Chondrocyte (in vitro differentiated cells): ENCODE data around the gene DISP2. TPM values are rescaled to one million over a fixed set of nuclear protein-coding genes. Genes with fewer than 3 reads are reported as not detected.

Experiments
- DNase-seq: peaks from one replicate; pipeline ENCODE4 v3.0.0; 2021; ENCODE audit warnings: mixed read lengths, low spot score
- H3K27ac Mint-ChIP-seq: one replicate; pipeline ENCODE4 v1.8.0; 2021; ENCODE audit warnings: mild to moderate bottlenecking, moderate library complexity, mixed read lengths; ENCODE audit not compliant: unreplicated experiment
- H3K27me3 Mint-ChIP-seq: 2 replicates; pipeline ENCODE4 v1.8.0; 2021; ENCODE audit warnings: low read depth, mixed read lengths
- H3K36me3 Mint-ChIP-seq: 2 replicates; pipeline ENCODE4 v1.8.0; 2021; ENCODE audit warnings: low read depth, mixed read lengths
- H3K4me1 Mint-ChIP-seq: 2 replicates; pipeline ENCODE4 v1.8.0; 2021; ENCODE audit warnings: low read depth, mild to moderate bottlenecking, mixed read lengths
- H3K4me3 Mint-ChIP-seq: one replicate; pipeline ENCODE4 v1.8.0; 2021; ENCODE audit warnings: mild to moderate bottlenecking, moderate library complexity, mixed read lengths; ENCODE audit not compliant: unreplicated experiment
- H3K9me3 Mint-ChIP-seq: 2 replicates; pipeline ENCODE4 v1.8.0; 2021; ENCODE audit warnings: low read depth, mixed read lengths
- total RNA-seq: library from RNA; stranded (reverse); gene quantifications from 3 replicates; pipeline ENCODE4 v1.2.1, GENCODE V29; 2021
- TF ChIP-seq, protein P1 (sequence below): fragments of 200-600 bp; sonication (generic); IDR thresholded peaks from 2 replicates; pipeline ENCODE4 v1.5.0; 2021; ENCODE audit warnings: antibody characterized with exemption, mild to moderate bottlenecking, moderate library complexity

The DISP2 gene
- total RNA-seq, 1 donor from 2014 or later, result 1.4 TPM

DNA sequence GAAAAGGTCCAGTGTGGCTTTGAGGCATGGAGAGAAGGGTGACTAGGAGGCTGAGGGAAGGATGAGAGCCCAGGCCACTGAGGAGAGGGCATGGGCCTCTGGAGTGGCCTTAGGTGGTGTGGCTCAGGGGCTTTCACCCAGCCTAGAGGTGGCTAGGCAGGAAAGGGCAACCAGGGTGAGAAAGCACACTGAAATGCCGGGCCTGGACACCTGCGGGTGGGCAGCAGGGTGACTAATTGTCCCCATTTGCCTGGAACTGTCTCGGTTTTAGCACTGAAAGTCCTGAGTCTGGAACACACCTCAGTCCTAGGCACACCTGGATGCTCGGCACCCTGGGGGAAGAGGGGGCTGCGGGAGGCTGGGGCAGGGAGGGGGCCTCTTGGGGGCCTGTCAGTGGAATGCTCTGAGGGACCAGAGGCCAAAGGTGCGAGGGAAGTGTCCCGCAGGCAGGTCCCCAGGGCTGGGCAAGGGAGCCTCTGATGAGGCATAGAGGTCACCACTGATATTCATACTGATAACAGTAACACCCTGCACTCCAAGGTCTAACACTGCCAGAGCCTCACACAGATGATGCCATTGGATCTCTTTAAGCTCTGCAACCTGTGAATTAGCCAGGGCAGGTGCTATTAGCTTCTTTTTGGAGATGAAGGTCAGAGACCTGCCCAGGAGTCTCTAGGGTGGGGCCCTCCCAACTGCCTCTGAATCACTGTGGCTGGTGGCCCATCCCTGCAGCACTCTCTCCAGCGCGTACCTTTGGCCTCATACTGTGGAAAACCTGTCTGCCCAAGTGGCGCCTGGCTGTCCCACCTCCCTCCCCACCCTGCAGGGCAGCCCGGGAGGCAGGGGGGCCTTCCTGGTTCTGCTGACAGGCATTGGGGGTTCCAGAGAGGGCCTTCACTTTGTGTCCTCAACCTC lies 10.2 kb upstream of the DISP2 start:
- Mint-ChIP-seq H3K4me3 (no peak overlapping the region), H3K27me3 (no peaks in the 10 kb centered on the region), H3K9me3 (no peaks in the 10 kb centered on the region), H3K36me3 (no peaks in the 10 kb centered on the region), H3K27ac (no peak overlapping the region), H3K4me1 (peaks cover 22% of the 10 kb centered on the region)
- TF ChIP-seq, protein P1, sequence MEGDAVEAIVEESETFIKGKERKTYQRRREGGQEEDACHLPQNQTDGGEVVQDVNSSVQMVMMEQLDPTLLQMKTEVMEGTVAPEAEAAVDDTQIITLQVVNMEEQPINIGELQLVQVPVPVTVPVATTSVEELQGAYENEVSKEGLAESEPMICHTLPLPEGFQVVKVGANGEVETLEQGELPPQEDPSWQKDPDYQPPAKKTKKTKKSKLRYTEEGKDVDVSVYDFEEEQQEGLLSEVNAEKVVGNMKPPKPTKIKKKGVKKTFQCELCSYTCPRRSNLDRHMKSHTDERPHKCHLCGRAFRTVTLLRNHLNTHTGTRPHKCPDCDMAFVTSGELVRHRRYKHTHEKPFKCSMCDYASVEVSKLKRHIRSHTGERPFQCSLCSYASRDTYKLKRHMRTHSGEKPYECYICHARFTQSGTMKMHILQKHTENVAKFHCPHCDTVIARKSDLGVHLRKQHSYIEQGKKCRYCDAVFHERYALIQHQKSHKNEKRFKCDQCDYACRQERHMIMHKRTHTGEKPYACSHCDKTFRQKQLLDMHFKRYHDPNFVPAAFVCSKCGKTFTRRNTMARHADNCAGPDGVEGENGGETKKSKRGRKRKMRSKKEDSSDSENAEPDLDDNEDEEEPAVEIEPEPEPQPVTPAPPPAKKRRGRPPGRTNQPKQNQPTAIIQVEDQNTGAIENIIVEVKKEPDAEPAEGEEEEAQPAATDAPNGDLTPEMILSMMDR, result no peak
- no peak for DNase-seq

DNA sequence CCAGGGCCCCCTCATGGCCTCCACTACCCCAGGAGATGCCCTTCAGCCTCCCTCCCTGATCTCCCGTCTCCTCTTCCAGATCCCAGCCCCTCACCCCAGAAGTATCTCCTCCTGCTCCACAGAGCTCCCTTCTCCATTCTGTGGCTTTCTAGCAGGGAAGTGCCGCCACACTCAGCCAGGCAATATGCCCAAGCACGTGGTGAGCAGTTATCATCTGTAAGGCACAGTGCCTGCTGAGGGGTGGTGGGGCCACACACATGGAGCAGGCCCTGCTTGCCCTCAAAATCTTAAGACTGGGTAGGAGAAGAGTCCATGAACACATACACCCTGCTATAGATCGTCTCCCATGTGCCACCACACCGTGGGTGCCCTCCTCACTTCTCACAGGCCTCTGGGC lies 9.5 kb upstream of the DISP2 start:
- H3K4me1 Mint-ChIP-seq, result peaks cover 15% of the 10 kb centered on the region
- TF ChIP-seq, protein P1, result no peak
- no peaks in the 10 kb centered on the region for H3K9me3 Mint-ChIP-seq
- H3K27me3 Mint-ChIP-seq, result no peaks in the 10 kb centered on the region
- H3K4me3 Mint-ChIP-seq, result no peak overlapping the region
- no peaks in the 10 kb centered on the region for H3K36me3 Mint-ChIP-seq
- no peak overlapping the region for H3K27ac Mint-ChIP-seq
- no peak for DNase-seq

DNA sequence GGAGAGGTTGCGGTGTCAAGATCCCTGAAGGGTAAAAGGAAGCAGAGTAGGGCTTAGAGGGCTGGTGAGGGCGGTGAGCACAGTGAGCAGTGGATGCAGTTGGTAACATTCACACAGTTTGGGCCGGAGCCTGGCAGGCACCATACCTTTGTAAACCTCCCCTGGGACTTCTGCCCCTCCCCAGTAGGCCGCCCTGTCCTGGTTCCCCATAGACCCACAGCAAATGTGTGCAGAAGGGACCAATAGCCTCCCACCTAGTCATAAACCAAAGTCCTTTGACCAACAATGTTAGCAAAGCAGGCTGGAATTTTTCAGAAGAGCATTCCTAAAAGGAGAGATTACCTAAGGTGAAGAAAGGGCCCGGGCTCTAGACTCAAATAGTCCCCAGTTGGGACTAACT lies 8.9 kb upstream of the DISP2 start:
- H3K4me3 Mint-ChIP-seq, result no peak overlapping the region
- H3K9me3 Mint-ChIP-seq, result no peaks in the 10 kb centered on the region
- no peak for DNase-seq

DNA sequence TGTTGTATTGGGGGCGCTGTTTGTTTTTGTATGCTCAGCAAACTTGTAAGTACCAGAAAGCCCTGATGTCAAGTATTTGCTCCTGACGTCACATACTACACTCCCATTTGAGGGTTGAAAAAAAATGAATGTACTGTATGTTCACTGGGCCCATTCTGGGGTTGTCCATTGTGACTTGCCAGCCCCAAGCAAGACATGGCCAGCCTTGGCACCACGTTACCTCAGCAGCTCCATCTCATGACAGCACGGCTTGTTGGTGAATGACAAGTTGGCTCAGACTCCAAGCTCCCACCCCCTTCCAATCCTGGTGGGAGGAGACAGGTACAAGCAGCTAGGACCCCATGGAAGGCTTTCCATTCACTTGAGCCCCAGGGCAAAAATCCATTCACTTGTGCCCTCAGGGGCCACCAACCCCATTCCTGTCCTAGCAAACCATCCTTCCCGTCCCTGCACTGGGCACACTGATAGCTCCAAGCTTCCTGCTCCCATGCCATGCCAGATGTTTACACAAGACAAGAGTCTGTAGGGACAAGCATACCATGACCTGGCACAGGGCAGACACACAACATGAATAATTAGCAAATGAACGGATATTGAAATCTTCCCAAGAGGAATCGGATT lies 5.6 kb upstream of the DISP2 start:
- H3K27ac Mint-ChIP-seq, result no peak overlapping the region
- H3K36me3 Mint-ChIP-seq, result no peaks in the 10 kb centered on the region
- H3K27me3 Mint-ChIP-seq, result no peaks in the 10 kb centered on the region
- no peaks in the 10 kb centered on the region for H3K9me3 Mint-ChIP-seq
- H3K4me1 Mint-ChIP-seq, result peaks cover 27% of the 10 kb centered on the region
- H3K4me3 Mint-ChIP-seq, result no peak overlapping the region
- DNase-seq, result no peak
- TF ChIP-seq, protein P1, result no peak

More for the DNA sequence above, 8.9 kb upstream of the DISP2 start:
- no peaks in the 10 kb centered on the region for H3K27me3 Mint-ChIP-seq
- H3K36me3 Mint-ChIP-seq, result no peaks in the 10 kb centered on the region
- TF ChIP-seq, protein P1, result no peak
- H3K27ac Mint-ChIP-seq, result no peak overlapping the region
- H3K4me1 Mint-ChIP-seq, result peaks cover 15% of the 10 kb centered on the region

DNA sequence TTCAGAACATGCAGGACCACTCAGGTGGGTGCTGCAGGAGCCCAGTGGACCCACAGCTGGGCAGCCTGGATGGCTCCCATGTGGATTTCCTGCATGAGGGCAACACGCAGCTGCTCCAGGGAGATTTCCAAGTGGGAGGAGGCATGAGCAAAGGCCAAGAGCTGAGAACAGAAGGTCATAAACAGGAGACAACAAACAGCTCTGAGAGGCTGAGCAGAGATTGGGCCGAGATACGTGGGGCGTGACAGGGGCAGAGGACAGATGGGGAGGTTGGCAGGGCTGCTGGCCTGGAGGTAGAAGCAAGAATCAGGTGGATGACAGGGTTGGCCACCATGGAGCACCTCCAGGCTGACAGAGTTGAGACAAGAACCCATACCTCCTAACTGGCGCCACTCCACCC lies 4.3 kb upstream of the DISP2 start:
- H3K4me3 Mint-ChIP-seq, result no peak overlapping the region

More for the DNA sequence above, 4.3 kb upstream of the DISP2 start:
- no peaks in the 10 kb centered on the region for H3K36me3 Mint-ChIP-seq
- peaks cover 35% of the 10 kb centered on the region for H3K4me1 Mint-ChIP-seq
- no peaks in the 10 kb centered on the region for H3K27me3 Mint-ChIP-seq
- no peaks in the 10 kb centered on the region for H3K9me3 Mint-ChIP-seq
- no peak overlapping the region for H3K27ac Mint-ChIP-seq
- DNase-seq, result no peak
- TF ChIP-seq, protein P1, result no peak
